Panc1 (cell line): ENCODE measurements around the gene IMPG2. TPM values are rescaled to one million over a fixed set of nuclear protein-coding genes. Genes with fewer than 3 reads are reported as not detected.
"Not testable (repeated sequence)": the region's sequence is repeated elsewhere in the genome, so short reads cannot be mapped to it uniquely, and the experiment has no call there.

Experiments used
- ATAC-seq: fragments of 200-7000 bp; cut with Tn5 transposase; 2 replicates; pipeline ENCODE4 v1.9.1; 2020; ENCODE audit warnings: mild to moderate bottlenecking, moderate library complexity
- BruUV-seq: library from RNA; stranded (reverse); fragments of 400-500 nt; replicated peaks from 2 replicates; lab custom pipeline; 2021; lab: Mats Ljungman, UMichigan
- CTCF ChIA-PET: fragments of 300-600 bp; sonication (Branson Sonifier 250); formaldehyde crosslinking; loops from one replicate; lab custom pipeline; 2022; ENCODE audit warnings: antibody characterized with exemption; lab: Charles Lee
- POLR2A ChIA-PET: fragments of 300-600 bp; sonication (Branson Sonifier 250); formaldehyde crosslinking; loops from one replicate; lab custom pipeline; 2022; ENCODE audit warnings: antibody characterized with exemption; lab: Charles Lee
- DNase-seq: peaks from one replicate; pipeline ENCODE4 v3.0.0-alpha.2; 2010; ENCODE audit warnings: low read depth, low spot score
- H3K27ac ChIP-seq: 2 replicates; pipeline ENCODE4 v1.5.1; 2011; ENCODE audit warnings: mild to moderate bottlenecking, low read length, inconsistent platforms
- H3K27me3 ChIP-seq: fragments of 200-500 bp; sonication (Bioruptor generic); 2 replicates; pipeline ENCODE4 v1.6.0; 2014; ENCODE audit warnings: low read length, inconsistent platforms; ENCODE audit not compliant: control insufficient read depth, insufficient read depth
- H3K36me3 ChIP-seq: fragments of 200-500 bp; sonication (Bioruptor generic); 2 replicates; pipeline ENCODE4 v1.5.1; 2014; ENCODE audit warnings: inconsistent platforms, mild to moderate bottlenecking, low read length, moderate library complexity; ENCODE audit not compliant: control insufficient read depth, insufficient read depth
- H3K4me1 ChIP-seq: 2 replicates; pipeline ENCODE4 v1.5.1; 2011; ENCODE audit warnings: inconsistent platforms, mild to moderate bottlenecking, low read length, moderate library complexity; ENCODE audit not compliant: control insufficient read depth, insufficient read depth
- H3K4me3 ChIP-seq, 2 experiments: 2 replicates each; pipeline ENCODE4 v1.5.1; 2011 to 2012; ENCODE audit warnings: low read depth in 2 of 2, low read length in 2 of 2, mild to moderate bottlenecking in 2 of 2, inconsistent platforms in 1 of 2, moderate library complexity in 1 of 2
- H3K9me3 ChIP-seq: fragments of 200-500 bp; sonication (Bioruptor generic); 2 replicates; pipeline ENCODE4 v1.5.1; 2014; ENCODE audit warnings: low read depth, mild to moderate bottlenecking, inconsistent platforms, low read length, moderate library complexity; ENCODE audit not compliant: control insufficient read depth, insufficient read depth
- POLR2AphosphoS5 ChIP-seq: IDR thresholded peaks from 2 replicates; pipeline ENCODE4 v1.6.1; 2012; ENCODE audit warnings: mild to moderate bottlenecking, low read depth, low read length, moderate library complexity
- SIN3A ChIP-seq: IDR thresholded peaks from 2 replicates; pipeline ENCODE4 v1.6.1; 2012; ENCODE audit warnings: low read depth, mild to moderate bottlenecking, low read length, moderate library complexity, borderline replicate concordance; ENCODE audit not compliant: insufficient read depth
- TCF7L2 ChIP-seq: IDR thresholded peaks from 2 replicates; pipeline ENCODE4 v1.6.1; 2011; ENCODE audit warnings: mild to moderate bottlenecking, low read depth, low read length, inconsistent platforms
- in situ Hi-C: cut with HindIII; loops from 2 replicates; pipeline ENCODE4 v1.10.0; 2016; ENCODE audit warnings: low sequenced_read_pairs, low pct_unique_long_range_greater_than_20kb
- intact Hi-C: fragments of 100-400 bp; cut with micrococcal nuclease; formaldehyde crosslinking; loops from one replicate; pipeline ENCODE4 v1.10.0; 2022; ENCODE audit not compliant: unreplicated experiment
- total RNA-seq: library from RNA; stranded (reverse); gene quantifications from one replicate; pipeline ENCODE4 v1.2.1, GENCODE V29; 2021; ENCODE audit not compliant: unreplicated experiment
- TF ChIP-seq, protein P1 (sequence below), 2 experiments: IDR thresholded peaks; 2 replicates each; pipeline ENCODE4 v1.6.1; 2011 to 2012; ENCODE audit warnings: low read depth in 2 of 2, control low read depth in 1 of 2, low read length in 1 of 2, mild to moderate bottlenecking in 1 of 2, moderate library complexity in 1 of 2; ENCODE audit not compliant: insufficient read depth in 1 of 2
- TF ChIP-seq, protein P2 (sequence below): fragments of 450-650 bp; IDR thresholded peaks from 2 replicates; pipeline ENCODE4 v1.5.1; 2017; ENCODE audit warnings: mild to moderate bottlenecking

The IMPG2 gene
- total RNA-seq, 1 experiment from 2014 or later = 0.10 TPM

DNA sequence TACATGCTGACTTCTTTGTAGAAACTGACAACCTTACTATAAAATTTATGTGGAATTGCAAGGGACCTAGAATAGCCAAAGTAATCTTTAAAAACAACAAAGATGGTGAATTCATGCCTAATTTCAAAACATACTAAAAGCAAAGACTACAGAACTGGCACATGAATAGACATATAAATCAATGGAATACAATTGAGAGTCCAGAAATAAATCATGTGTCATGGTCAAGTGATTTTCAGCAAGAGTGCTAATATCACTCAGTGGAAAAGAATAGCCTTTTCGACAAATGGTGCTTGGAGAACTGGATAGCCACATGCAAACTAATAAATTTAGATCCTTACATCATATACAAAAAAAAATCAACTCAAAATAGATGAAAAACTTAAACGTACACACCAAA lies 8.7 kb downstream of the IMPG2 start:
- ATAC-seq (no peak), DNase-seq (no peak)
- Histone ChIP-seq H3K9me3 (no peaks in the 10 kb centered on the region; the same call in 1 of the 2 replicates), H3K27ac (no peak overlapping the region), H3K4me1 (no peaks in the 10 kb centered on the region), H3K4me3 (no peak overlapping the region), H3K27me3 (no peaks in the 10 kb centered on the region), H3K36me3 (no peaks in the 10 kb centered on the region)
- ChIA-PET CTCF (no interaction called here), POLR2A (interaction anchor here (0.6 kb wide), 1 partner anchor 878 kb away, joined by 3 read pairs; no protein-coding TSS in a partner anchor)
- no TSS peak for BruUV-seq
- intact Hi-C loops = no loop called here
- TF ChIP-seq, protein P1, sequence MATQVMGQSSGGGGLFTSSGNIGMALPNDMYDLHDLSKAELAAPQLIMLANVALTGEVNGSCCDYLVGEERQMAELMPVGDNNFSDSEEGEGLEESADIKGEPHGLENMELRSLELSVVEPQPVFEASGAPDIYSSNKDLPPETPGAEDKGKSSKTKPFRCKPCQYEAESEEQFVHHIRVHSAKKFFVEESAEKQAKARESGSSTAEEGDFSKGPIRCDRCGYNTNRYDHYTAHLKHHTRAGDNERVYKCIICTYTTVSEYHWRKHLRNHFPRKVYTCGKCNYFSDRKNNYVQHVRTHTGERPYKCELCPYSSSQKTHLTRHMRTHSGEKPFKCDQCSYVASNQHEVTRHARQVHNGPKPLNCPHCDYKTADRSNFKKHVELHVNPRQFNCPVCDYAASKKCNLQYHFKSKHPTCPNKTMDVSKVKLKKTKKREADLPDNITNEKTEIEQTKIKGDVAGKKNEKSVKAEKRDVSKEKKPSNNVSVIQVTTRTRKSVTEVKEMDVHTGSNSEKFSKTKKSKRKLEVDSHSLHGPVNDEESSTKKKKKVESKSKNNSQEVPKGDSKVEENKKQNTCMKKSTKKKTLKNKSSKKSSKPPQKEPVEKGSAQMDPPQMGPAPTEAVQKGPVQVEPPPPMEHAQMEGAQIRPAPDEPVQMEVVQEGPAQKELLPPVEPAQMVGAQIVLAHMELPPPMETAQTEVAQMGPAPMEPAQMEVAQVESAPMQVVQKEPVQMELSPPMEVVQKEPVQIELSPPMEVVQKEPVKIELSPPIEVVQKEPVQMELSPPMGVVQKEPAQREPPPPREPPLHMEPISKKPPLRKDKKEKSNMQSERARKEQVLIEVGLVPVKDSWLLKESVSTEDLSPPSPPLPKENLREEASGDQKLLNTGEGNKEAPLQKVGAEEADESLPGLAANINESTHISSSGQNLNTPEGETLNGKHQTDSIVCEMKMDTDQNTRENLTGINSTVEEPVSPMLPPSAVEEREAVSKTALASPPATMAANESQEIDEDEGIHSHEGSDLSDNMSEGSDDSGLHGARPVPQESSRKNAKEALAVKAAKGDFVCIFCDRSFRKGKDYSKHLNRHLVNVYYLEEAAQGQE (IDR thresholded peaks at IDR 0.05; ENCODE audit: insufficient read depth in 1 of 2, low read depth in 2 of 2, low read length in 1 of 2) = no peak
- in situ Hi-C loops = no loop called here

DNA sequence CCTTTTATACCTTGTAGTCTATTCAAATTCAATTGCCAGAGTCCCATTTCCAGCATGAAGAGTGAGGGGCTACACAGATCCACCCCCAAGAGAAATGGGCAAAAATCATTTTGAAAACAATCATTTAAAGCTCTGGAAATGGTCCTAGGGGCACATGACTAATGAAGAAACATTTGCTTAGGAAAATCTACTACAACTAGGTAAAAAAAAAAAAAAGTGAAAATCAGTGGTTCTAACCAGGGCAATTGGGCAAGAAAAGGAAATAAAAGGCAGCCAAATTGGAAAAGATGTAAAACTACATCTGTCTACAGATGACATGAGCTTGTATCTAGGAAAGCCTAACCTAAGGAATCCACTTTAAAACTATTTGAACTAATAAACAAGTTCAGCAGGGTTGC lies 9.4 kb downstream of the IMPG2 start:
- Histone ChIP-seq H3K27me3 (no peaks in the 10 kb centered on the region), H3K4me3 (no peak overlapping the region), H3K27ac (no peak overlapping the region), H3K36me3 (no peaks in the 10 kb centered on the region), H3K4me1 (no peaks in the 10 kb centered on the region), H3K9me3 (no peaks in the 10 kb centered on the region; the same call in 1 of the 2 replicates)
- BruUV-seq = no TSS peak
- CTCF ChIA-PET = interaction anchor here (0.5 kb wide), 1 partner anchor 31 kb away, joined by 3 read pairs; no protein-coding TSS in a partner anchor
- no peak for DNase-seq
- in situ Hi-C loops (no loop called here), intact Hi-C loops (no loop called here)
- no peak for ATAC-seq
- TF ChIP-seq TCF7L2 (no peak), SIN3A (no peak), POLR2AphosphoS5 (no peak)
- TF ChIP-seq, protein P2, sequence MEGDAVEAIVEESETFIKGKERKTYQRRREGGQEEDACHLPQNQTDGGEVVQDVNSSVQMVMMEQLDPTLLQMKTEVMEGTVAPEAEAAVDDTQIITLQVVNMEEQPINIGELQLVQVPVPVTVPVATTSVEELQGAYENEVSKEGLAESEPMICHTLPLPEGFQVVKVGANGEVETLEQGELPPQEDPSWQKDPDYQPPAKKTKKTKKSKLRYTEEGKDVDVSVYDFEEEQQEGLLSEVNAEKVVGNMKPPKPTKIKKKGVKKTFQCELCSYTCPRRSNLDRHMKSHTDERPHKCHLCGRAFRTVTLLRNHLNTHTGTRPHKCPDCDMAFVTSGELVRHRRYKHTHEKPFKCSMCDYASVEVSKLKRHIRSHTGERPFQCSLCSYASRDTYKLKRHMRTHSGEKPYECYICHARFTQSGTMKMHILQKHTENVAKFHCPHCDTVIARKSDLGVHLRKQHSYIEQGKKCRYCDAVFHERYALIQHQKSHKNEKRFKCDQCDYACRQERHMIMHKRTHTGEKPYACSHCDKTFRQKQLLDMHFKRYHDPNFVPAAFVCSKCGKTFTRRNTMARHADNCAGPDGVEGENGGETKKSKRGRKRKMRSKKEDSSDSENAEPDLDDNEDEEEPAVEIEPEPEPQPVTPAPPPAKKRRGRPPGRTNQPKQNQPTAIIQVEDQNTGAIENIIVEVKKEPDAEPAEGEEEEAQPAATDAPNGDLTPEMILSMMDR = no peak
- TF ChIP-seq, protein P1 (IDR thresholded peaks at IDR 0.05; ENCODE audit: insufficient read depth in 1 of 2, low read depth in 2 of 2, low read length in 1 of 2) = no peak
- POLR2A ChIA-PET = no interaction called here

- DNase-seq, H3K27me3 ChIP-seq, intact Hi-C loops, H3K27ac ChIP-seq, ATAC-seq, H3K9me3 ChIP-seq, H3K4me3 ChIP-seq, CTCF ChIA-PET, in situ Hi-C loops, H3K36me3 ChIP-seq, BruUV-seq, POLR2A ChIA-PET, H3K4me1 ChIP-seq: not testable (repeated sequence)
Measured at GRCh38 chr3:101308147-101308772, 12.1 kb downstream of the IMPG2 start.
